GM12892 (cell line): Measurements from ENCODE around the gene SRSF8.

Experiments
- POLR2A ChIP-seq: IDR thresholded peaks from 2 replicates; pipeline ENCODE4 v1.6.1; 2011; ENCODE audit warnings: low read depth, low read length, control low read depth
- POLR2AphosphoS5 ChIP-seq: IDR thresholded peaks from 2 replicates; pipeline ENCODE4 v1.6.1; 2011; ENCODE audit warnings: low read depth, low read length, control low read depth

- TF ChIP-seq POLR2AphosphoS5 (no peak), POLR2A (no peak)
Observed at GRCh38 chr11:95100191-95100648, 33.5 kb downstream of the SRSF8 start.
